WI38 (cell line): ENCODE measurements around the gene RAB6B.
A peak's percentile ranks its signal among the peaks of the same experiment; 100 is the strongest.

Source experiments
- H3K4me3 ChIP-seq: 2 replicates; pipeline ENCODE4 v1.5.1; 2011; ENCODE audit warnings: low read depth, mild to moderate bottlenecking, control low read depth, low read length
- CTCF ChIP-seq: IDR thresholded peaks from 2 replicates; pipeline ENCODE4 v1.5.1; 2012; ENCODE audit warnings: low read depth, mild to moderate bottlenecking, control low read depth, low read length

The RAB6B gene

GRCh38 chr3:133825969-133826727, 69.5 kb downstream of the RAB6B start:
- no peak overlapping the region for H3K4me3 ChIP-seq
- no peak for TF ChIP-seq CTCF

- no peak for TF ChIP-seq CTCF
- H3K4me3 ChIP-seq: no peak overlapping the region
Observed at GRCh38 chr3:133824961-133825485, 70.7 kb downstream of the RAB6B start.

- H3K4me3 ChIP-seq: no peak overlapping the region
- TF ChIP-seq CTCF: peak; percentile 41
Observed at GRCh38 chr3:133821767-133822638, 73.7 kb downstream of the RAB6B start.

- TF ChIP-seq CTCF: no peak
Observed at GRCh38 chr3:133820889-133821675, 74.6 kb downstream of the RAB6B start.

GRCh38 chr3:133820129-133820528, 75.6 kb downstream of the RAB6B start:
- TF ChIP-seq CTCF: no peak
- no peak overlapping the region for H3K4me3 ChIP-seq

More at GRCh38 chr3:133820889-133821675, 74.6 kb downstream of the RAB6B start:
- H3K4me3 ChIP-seq: no peak overlapping the region

GRCh38 chr3:133815386-133815785, 80.3 kb downstream of the RAB6B start:
- no peak overlapping the region for H3K4me3 ChIP-seq
- no peak for TF ChIP-seq CTCF
